ENCODE measurements around the gene PACRGL.
"Not testable (repeated sequence)": the region's sequence is repeated elsewhere in the genome, so short reads cannot be mapped to it uniquely, and the experiment has no call there.

The PACRGL gene

DNA sequence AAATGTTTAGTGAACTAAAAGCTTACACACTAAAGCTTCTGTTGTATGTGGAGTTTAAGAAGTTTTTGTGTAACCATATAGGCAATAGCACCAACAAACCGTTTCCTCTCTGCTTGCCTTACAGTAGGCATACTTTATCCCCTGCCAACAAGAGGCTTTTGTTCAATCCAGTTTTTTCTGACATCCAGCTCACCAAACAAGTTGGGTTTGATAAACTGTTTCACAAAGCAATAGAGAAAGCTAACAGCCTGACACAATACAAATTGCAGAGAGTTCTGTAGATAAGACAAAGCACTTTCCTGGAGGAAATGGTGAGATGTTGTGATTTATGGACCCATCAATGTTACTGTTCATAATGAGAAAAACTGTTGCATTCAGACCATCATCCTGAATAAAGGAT, 53.8 kb downstream of the PACRGL start:
- no peak for TF ChIP-seq Cebpa-rat (IDR thresholded peaks at IDR 0.05)
- Histone ChIP-seq H4K20me1 (no peaks in the 10 kb centered on the region), H3K4me1 (no peaks in the 10 kb centered on the region), H3K4me2 (no peak overlapping the region), H3K27me3 (no peaks in the 10 kb centered on the region), H3K27ac (no peak overlapping the region), H3K36me3 (peaks cover 4 to 49% (median 21%) of the 10 kb centered on the region in 11 experiments; a peak in 18 of 22 replicates), H3K4me3 (no peak overlapping the region), H3K9ac (no peak overlapping the region), H3K9me3 (replicated peaks in 1 of 11) (no peaks in the 10 kb centered on the region)

GRCh38 chr4:20760053-20760452, 59.8 kb downstream of the PACRGL start:
- Histone ChIP-seq H3K36me3 (no peaks in the 10 kb centered on the region), H3K27ac (no peak overlapping the region), H3K27me3 (no peaks in the 10 kb centered on the region), H3K9me3 (replicated peaks in 1 of 11) (no peaks in the 10 kb centered on the region), H3K4me2 (no peak overlapping the region), H3K4me1 (no peaks in the 10 kb centered on the region), H3K9ac (no peak overlapping the region), H3K4me3 (no peak overlapping the region), H4K20me1 (no peaks in the 10 kb centered on the region)
- no peak for TF ChIP-seq Cebpa-rat (IDR thresholded peaks at IDR 0.05)

- H3K4me1 ChIP-seq: no peaks in the 10 kb centered on the region
- H4K20me1 ChIP-seq: no peaks in the 10 kb centered on the region; a peak in 1 of 22 replicates
- no peaks in the 10 kb centered on the region for H3K27me3 ChIP-seq
- no peak for TF ChIP-seq Cebpa-rat (IDR thresholded peaks at IDR 0.05)
- no peak overlapping the region for H3K4me2 ChIP-seq
- H3K9ac ChIP-seq: no peak overlapping the region
- H3K4me3 ChIP-seq: no peak overlapping the region
- no peaks in the 10 kb centered on the region for H3K9me3 ChIP-seq (replicated peaks in 1 of 11)
- H3K27ac ChIP-seq: no peak overlapping the region
- no peaks in the 10 kb centered on the region for H3K36me3 ChIP-seq
Measured at GRCh38 chr4:20761382-20761781, 61.1 kb downstream of the PACRGL start.

- H3K4me1 ChIP-seq: no peaks in the 10 kb centered on the region
- no peak overlapping the region for H3K4me2 ChIP-seq
- H4K20me1 ChIP-seq: no peaks in the 10 kb centered on the region; a peak in 1 of 22 replicates
- H3K9ac ChIP-seq: no peak overlapping the region
- no peaks in the 10 kb centered on the region for H3K36me3 ChIP-seq
- TF ChIP-seq Cebpa-rat (IDR thresholded peaks at IDR 0.05): no peak
- no peaks in the 10 kb centered on the region for H3K27me3 ChIP-seq
- H3K9me3 ChIP-seq (replicated peaks in 1 of 11): no peaks in the 10 kb centered on the region
- H3K4me3 ChIP-seq: no peak overlapping the region
- H3K27ac ChIP-seq: no peak overlapping the region
Measured at GRCh38 chr4:20761826-20762225, 61.6 kb downstream of the PACRGL start.

DNA sequence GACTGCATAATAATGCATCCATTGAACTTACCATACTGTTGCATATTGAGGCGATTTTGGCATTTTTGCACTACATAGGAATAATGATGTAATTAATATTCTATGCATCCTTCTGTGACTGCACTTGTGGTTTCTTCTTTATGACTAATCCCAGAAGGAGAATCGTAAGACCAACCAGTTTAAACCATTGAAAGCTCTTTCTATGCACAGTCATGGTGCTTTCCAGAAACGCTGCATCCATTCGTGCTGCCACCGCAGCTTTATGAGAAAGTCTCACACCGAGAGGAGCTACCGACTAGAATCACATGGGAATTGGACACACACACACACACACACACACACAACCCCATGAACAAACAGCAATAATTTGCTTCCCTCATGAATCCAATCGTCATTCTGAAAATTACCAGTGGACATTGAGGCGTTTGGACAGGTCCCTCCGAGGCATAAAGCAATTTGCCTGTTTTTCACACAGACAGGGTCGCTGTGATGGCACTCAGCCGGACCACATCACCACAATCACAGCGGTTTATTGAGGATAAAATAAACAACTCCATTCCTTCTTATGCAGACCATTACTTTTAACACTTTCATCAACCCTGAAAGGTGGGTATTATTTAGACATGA, 64.2 kb downstream of the PACRGL start:
- Histone ChIP-seq H4K20me1 (no peaks in the 10 kb centered on the region; a peak in 1 of 22 replicates), H3K36me3 (no peaks in the 10 kb centered on the region), H3K4me2 (no peak overlapping the region), H3K9me3 (replicated peaks in 1 of 11) (no peaks in the 10 kb centered on the region), H3K27me3 (no peaks in the 10 kb centered on the region), H3K4me1 (no peaks in the 10 kb centered on the region), H3K4me3 (no peak overlapping the region), H3K9ac (no peak overlapping the region), H3K27ac (no peak overlapping the region)
- no peak for TF ChIP-seq Cebpa-rat (IDR thresholded peaks at IDR 0.05)

GRCh38 chr4:20773144-20773997, 73.1 kb downstream of the PACRGL start:
- Histone ChIP-seq H4K20me1 (no peaks in the 10 kb centered on the region), H3K4me3 (no peak overlapping the region), H3K4me1 (no peaks in the 10 kb centered on the region), H3K27ac (no peak overlapping the region), H3K4me2 (no peak overlapping the region), H3K27me3 (no peaks in the 10 kb centered on the region), H3K9me3 (replicated peaks in 1 of 11) (peaks cover 0 to 18% (median 7%) of the 10 kb centered on the region in 11 experiments; a peak in 13 of 22 replicates), H3K36me3 (no peaks in the 10 kb centered on the region), H3K9ac (no peak overlapping the region)
- no peak for TF ChIP-seq Cebpa-rat (IDR thresholded peaks at IDR 0.05)

DNA sequence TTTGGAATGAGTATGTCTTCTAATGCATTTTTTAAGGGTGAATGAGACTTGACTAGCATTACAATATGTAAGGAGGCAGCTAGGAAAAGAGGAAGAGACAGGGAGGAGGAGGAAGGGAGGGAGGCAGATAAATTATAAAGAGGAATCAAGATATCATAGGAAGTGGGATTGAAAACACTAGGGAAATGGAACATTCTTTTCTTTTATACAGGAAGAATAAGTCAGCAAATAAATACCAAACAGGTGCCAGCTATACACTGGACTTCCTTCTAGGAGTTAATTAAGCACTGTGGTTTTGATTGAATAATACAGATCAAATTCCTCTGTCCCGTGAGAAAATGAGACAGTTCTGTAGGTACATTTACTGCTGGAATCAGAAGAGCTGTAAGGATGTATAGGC, 78.6 kb downstream of the PACRGL start:
- no peak overlapping the region for H3K27ac ChIP-seq
- TF ChIP-seq Cebpa-rat (IDR thresholded peaks at IDR 0.05): no peak
- no peak overlapping the region for H3K4me2 ChIP-seq
- peaks cover 34 to 60% (median 46%) of the 10 kb centered on the region in 11 experiments for H3K9me3 ChIP-seq (replicated peaks in 1 of 11)
- H3K9ac ChIP-seq: no peak overlapping the region
- H3K27me3 ChIP-seq: no peaks in the 10 kb centered on the region
- H4K20me1 ChIP-seq: no peaks in the 10 kb centered on the region
- no peaks in the 10 kb centered on the region for H3K36me3 ChIP-seq
- no peaks in the 10 kb centered on the region; a peak in 1 of 20 replicates for H3K4me1 ChIP-seq
- no peak overlapping the region for H3K4me3 ChIP-seq

DNA sequence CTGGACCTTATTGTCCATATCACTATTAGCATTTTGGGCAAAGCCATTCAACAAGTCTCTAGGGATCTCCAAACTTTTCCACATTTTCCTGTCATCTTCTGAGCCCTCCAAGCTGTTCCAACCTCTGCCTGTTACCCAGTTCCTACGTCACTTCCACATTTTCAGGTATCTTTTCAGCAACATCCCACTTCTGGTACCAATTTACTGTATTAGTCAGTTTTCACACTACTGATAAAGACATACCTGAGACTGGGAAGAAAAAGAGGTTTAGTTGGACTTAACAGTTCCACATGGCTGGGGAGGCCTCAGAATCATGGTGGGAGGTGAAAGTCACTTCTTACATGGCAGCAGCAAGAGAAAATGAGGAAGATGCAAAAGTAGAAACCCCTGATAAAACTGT, 82.9 kb downstream of the PACRGL start:
- H3K4me3 ChIP-seq, H4K20me1 ChIP-seq, H3K9ac ChIP-seq, H3K27me3 ChIP-seq, H3K27ac ChIP-seq, H3K4me1 ChIP-seq, H3K4me2 ChIP-seq, H3K36me3 ChIP-seq: not testable (repeated sequence)
- peaks cover 28 to 42% (median 38%) of the 10 kb centered on the region in 11 experiments for H3K9me3 ChIP-seq (replicated peaks in 1 of 11)

DNA sequence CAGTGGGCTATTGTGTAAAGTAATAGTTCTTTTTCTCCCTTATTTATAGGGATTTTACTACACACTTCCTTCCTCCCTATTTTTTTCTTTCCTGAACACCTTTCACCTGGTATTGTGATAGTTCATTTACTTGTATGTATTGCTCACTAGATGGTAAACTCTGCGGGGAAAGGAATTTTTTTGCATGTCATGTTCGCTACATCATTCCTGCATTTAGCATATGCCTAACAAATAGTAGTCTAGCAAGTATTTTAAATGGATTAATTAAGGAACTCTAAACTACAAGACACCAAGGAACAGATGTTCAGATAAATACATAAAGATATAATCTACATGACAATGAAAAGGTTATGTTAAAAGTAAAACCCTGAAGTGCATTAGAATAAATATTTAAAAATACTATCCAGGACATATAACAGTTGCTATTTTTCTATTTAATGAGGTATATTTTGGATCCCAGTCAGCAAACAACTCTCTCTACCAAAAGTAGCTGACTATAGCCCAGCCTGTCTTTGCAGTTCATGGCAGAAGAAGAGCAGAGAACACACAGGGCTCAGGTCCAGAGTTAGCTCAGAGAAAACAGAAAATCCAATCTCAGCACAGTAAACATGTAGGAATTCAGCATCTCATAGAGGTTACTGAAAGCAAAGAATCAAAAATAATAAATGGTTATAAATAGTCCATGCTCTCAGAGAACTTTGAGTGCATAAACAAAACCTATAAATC, 87.8 kb downstream of the PACRGL start:
- no peaks in the 10 kb centered on the region for H3K36me3 ChIP-seq
- no peak overlapping the region for H3K27ac ChIP-seq

More for the DNA sequence above, 87.8 kb downstream of the PACRGL start:
- no peak overlapping the region for H3K4me3 ChIP-seq
- H3K9ac ChIP-seq: no peak overlapping the region
- H3K4me1 ChIP-seq: no peaks in the 10 kb centered on the region
- no peak overlapping the region for H3K4me2 ChIP-seq
- H4K20me1 ChIP-seq: no peaks in the 10 kb centered on the region
- H3K9me3 ChIP-seq (replicated peaks in 1 of 11): peaks cover 4 to 8% (median 5%) of the 10 kb centered on the region in 11 experiments
- no peaks in the 10 kb centered on the region for H3K27me3 ChIP-seq
- no peak for TF ChIP-seq Cebpa-rat (IDR thresholded peaks at IDR 0.05)
